Coronary artery (tissue), 2 donors: ENCODE measurements around the gene COBL.

Experiments used
- DNase-seq: peaks from one replicate; pipeline ENCODE4 v3.0.0-alpha.2; 2017; ENCODE audit warnings: low spot score
- H3K27ac ChIP-seq, 2 donors: fragments of 200-600 bp; sonication (generic); one replicate each; pipeline ENCODE4 v1.5.1; 2016 to 2019
- H3K4me3 ChIP-seq: fragments of 200-600 bp; sonication (generic); 2 replicates; pipeline ENCODE4 v1.5.1; 2016; ENCODE audit warnings: mild to moderate bottlenecking, moderate library complexity
- TF ChIP-seq, protein P1 (sequence below): fragments of 200-600 bp; sonication (generic); IDR thresholded peaks from one replicate; pipeline ENCODE4 v1.5.1; 2019; ENCODE audit warnings: antibody characterized with exemption

COBL gene

DNA sequence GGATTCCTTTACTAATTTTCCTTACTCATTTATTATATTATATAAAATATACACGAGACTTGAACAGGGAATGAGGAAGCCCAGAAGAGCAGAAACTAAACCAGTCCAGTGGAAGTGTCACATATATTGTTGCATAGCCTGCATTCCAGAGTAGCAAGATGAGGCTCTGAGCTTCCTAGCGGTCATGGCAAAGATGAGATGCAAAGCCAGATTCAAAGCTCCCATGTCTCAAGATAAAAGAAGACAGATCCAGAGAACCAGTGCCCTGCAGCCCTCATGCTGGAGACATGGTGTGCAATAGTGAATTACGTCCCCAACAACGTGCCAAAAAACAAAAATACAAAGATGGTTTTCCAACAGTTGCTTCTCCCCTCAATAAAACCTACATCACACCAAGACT is 59.7 kb downstream of the COBL start:
- H3K27ac ChIP-seq, result no peak overlapping the region
- DNase-seq, result no peak
- TF ChIP-seq, protein P1, sequence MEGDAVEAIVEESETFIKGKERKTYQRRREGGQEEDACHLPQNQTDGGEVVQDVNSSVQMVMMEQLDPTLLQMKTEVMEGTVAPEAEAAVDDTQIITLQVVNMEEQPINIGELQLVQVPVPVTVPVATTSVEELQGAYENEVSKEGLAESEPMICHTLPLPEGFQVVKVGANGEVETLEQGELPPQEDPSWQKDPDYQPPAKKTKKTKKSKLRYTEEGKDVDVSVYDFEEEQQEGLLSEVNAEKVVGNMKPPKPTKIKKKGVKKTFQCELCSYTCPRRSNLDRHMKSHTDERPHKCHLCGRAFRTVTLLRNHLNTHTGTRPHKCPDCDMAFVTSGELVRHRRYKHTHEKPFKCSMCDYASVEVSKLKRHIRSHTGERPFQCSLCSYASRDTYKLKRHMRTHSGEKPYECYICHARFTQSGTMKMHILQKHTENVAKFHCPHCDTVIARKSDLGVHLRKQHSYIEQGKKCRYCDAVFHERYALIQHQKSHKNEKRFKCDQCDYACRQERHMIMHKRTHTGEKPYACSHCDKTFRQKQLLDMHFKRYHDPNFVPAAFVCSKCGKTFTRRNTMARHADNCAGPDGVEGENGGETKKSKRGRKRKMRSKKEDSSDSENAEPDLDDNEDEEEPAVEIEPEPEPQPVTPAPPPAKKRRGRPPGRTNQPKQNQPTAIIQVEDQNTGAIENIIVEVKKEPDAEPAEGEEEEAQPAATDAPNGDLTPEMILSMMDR, result no peak
- no peak overlapping the region for H3K4me3 ChIP-seq

DNA sequence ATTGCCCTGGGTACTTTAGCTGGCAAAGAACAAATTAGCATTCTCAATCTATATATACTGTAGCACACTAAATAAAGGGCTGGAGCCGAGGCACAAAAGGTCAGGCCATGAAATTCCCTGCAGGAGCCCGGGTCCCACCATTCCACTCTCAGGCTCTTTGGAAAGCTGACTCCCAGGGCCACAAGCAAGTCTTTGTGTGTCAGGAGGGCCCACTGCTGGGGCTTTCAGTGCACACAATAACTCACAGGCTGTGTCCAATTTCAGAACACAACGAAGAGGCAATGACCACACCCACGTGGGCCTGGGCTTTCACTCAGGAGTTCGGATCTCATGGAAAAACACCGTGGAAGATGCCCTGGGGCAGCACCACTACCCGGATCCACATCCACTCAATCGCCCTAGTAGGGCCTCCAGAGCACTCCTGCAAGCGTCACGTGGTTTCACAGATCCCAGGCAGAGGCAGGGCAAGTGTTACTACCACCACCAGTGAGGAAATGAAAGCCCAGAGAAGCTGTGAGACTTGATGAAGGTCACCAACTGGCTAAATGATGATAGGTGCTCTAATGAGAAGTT is 60.3 kb downstream of the COBL start:
- TF ChIP-seq, protein P1, result no peak
- Histone ChIP-seq H3K27ac (no peak overlapping the region), H3K4me3 (no peak overlapping the region)
- DNase-seq, result no peak

DNA sequence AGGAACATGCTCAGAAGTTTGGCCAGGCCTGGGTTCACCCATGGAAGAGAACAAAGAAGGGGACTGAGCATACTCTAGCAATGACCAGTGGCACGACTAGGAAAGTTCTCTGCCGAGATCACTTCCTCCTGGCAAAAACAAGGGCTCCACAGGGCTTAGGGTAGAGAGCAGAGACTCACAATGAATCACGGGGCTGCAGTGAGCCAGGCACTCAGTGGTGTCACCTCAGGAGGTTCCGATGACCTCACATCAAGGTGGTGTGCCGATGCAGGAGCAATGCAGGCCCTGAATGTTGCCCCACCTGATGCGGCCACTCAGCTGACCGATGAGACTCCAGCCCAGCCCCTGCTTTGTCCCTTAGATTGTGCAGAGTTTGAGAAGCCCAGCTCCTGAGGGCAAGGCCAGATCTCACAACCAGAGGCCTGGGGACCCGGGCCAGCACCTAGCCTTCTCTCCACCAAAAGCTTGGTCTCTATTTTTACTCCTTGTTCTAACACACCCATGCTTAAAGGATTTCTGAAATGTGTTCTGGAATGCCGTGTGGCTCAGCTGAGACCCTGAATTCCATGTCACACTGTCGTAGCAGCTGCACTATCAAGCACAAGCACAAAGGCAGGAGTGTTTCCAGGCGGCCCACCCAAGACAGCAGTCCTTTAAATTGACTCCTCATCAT is 60.9 kb downstream of the COBL start:
- TF ChIP-seq, protein P1, result no peak
- H3K4me3 ChIP-seq, result no peak overlapping the region
- H3K27ac ChIP-seq, result no peak overlapping the region
- DNase-seq, result no peak

DNA sequence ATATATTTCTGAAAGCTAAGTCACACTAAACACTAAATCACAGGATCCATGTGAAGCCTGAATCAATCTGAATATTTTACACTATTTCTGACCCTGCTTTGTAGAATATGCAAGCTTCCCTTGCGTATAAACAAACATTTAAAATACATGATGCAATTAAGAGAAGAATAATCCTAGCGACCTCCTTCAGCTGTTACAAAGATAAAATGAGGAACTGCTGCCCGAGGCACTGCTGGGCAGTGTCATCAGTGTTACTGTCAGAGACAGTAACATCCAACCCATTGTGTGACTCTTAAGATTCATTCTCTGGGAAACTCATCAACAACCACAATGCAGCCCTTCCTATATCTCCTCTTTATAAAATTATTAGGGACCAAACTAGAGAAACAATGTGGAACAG is 61.6 kb downstream of the COBL start:
- TF ChIP-seq, protein P1, result no peak
- Histone ChIP-seq H3K27ac (no peak overlapping the region), H3K4me3 (no peak overlapping the region)

DNA sequence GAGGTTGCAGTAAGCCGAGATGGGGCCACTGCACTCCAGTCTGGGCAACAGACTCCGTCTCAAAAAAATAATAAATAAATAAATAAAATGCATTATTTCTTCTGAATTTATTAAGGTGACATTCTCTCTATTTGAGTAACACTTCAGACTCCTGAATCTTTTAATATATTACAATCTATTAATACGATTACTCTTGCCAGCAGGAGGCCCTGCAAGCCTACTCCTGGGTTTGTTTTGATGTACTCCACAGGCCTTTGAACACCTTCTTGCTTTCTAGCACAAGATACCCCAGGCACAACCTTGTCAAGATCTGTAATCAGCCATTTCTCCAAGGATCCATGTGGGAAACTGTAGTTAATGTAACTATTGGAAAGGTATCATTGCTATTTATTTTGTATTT is 63.5 kb downstream of the COBL start:
- Histone ChIP-seq H3K27ac (no peak overlapping the region), H3K4me3 (no peak overlapping the region)
- TF ChIP-seq, protein P1, result no peak
- DNase-seq, result no peak

More for the DNA sequence above, 61.6 kb downstream of the COBL start:
- DNase-seq, result no peak

DNA sequence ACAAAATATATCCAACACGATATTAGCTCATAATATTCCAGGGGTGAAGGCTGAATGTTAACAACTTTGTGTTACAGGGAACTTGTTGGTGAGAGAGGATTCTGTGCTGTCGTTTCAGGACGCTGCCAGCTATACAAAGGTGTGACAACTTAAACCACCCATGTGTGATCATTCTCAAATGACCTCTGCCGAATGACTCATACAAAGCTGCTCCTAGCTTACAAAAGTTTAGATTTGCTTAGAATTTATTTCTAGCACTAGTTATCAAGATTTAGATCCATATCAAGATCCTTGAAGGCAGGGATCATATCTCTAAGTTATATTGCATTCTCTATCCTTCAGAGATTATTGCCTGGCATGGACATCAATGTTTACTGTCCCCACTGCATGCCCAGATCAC is 65.3 kb downstream of the COBL start:
- TF ChIP-seq, protein P1, result no peak
- H3K4me3 ChIP-seq, result no peak overlapping the region
- no peak overlapping the region for H3K27ac ChIP-seq

DNA sequence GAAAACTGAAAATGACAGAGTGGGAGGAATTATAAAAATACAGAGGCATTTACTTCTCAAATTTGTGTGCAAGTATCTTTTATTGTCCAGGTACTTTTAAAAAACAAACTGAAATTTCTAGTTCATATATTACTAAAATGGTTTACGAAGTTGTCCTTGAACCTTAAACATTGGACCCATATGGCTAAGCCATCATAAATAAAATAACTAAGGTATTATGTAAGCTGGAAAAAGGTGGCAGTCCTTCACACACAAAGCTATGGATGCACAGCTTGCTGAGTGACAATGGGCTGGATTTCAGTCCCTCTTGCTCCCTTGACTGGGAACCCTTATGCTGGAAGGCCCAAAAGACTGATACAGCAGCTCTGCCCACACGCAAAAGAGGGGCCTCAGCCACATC is 66.1 kb downstream of the COBL start:
- DNase-seq, result no peak
- Histone ChIP-seq H3K4me3 (no peak overlapping the region), H3K27ac (no peak overlapping the region)
- TF ChIP-seq, protein P1, result no peak

More for the DNA sequence above, 65.3 kb downstream of the COBL start:
- no peak for DNase-seq
